Ishikawa (cell line): Measurements from ENCODE around the gene ANKRD11.

Source experiments
- CEBPB ChIP-seq: IDR thresholded peaks from 2 replicates; pipeline ENCODE4 v1.6.1; 2012
- CREB1 ChIP-seq: IDR thresholded peaks from 2 replicates; pipeline ENCODE4 v1.6.1; 2012; ENCODE audit warnings: low read depth
- FOXM1 ChIP-seq: IDR thresholded peaks from 2 replicates; pipeline ENCODE4 v1.6.1; 2012; ENCODE audit warnings: low read depth, borderline replicate concordance
- RAD21 ChIP-seq: IDR thresholded peaks from 2 replicates; pipeline ENCODE4 v1.6.1; 2012; ENCODE audit warnings: low read depth
- TAF1 ChIP-seq: IDR thresholded peaks from 2 replicates; pipeline ENCODE4 v1.6.1; 2012; ENCODE audit warnings: low read depth, mild to moderate bottlenecking
- TCF12 ChIP-seq: IDR thresholded peaks from 2 replicates; pipeline ENCODE4 v1.6.1; 2012; ENCODE audit warnings: low read depth
- ZBTB7A ChIP-seq: IDR thresholded peaks from 2 replicates; pipeline ENCODE4 v1.6.1; 2012; ENCODE audit warnings: low read depth
- TF ChIP-seq, protein P1 (sequence below): IDR thresholded peaks from 2 replicates; pipeline ENCODE4 v1.6.1; 2012; ENCODE audit warnings: low read depth, mild to moderate bottlenecking

DNA sequence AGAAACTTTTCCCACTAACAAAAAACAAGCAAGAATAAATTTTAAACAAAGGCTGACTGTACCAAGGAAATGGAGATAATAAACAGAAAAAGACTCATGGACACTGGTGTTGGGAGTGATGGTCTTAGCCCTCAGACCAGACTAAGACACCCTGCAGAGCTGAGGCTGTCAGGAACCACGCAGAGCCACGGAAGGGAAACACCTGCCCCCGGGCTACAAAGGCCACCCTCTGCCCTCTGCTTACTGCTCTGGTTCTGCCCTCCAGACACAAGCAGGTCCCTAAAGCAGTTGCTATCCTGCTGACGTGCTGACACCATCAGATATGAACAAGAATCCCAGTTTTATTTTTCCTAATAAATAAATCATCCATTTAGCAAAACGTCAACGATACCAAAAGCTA is 80.0 kb downstream of the ANKRD11 start:
- TF ChIP-seq FOXM1 (no peak), CEBPB (no peak), RAD21 (no peak), TAF1 (no peak), ZBTB7A (no peak), CREB1 (no peak), TCF12 (no peak)
- TF ChIP-seq, protein P1, sequence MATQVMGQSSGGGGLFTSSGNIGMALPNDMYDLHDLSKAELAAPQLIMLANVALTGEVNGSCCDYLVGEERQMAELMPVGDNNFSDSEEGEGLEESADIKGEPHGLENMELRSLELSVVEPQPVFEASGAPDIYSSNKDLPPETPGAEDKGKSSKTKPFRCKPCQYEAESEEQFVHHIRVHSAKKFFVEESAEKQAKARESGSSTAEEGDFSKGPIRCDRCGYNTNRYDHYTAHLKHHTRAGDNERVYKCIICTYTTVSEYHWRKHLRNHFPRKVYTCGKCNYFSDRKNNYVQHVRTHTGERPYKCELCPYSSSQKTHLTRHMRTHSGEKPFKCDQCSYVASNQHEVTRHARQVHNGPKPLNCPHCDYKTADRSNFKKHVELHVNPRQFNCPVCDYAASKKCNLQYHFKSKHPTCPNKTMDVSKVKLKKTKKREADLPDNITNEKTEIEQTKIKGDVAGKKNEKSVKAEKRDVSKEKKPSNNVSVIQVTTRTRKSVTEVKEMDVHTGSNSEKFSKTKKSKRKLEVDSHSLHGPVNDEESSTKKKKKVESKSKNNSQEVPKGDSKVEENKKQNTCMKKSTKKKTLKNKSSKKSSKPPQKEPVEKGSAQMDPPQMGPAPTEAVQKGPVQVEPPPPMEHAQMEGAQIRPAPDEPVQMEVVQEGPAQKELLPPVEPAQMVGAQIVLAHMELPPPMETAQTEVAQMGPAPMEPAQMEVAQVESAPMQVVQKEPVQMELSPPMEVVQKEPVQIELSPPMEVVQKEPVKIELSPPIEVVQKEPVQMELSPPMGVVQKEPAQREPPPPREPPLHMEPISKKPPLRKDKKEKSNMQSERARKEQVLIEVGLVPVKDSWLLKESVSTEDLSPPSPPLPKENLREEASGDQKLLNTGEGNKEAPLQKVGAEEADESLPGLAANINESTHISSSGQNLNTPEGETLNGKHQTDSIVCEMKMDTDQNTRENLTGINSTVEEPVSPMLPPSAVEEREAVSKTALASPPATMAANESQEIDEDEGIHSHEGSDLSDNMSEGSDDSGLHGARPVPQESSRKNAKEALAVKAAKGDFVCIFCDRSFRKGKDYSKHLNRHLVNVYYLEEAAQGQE = no peak
